Central memory CD4-positive, alpha-beta T cell (primary cell): ENCODE data around the gene KRT83.
"Not testable (repeated sequence)": the region's sequence is repeated elsewhere in the genome, so short reads cannot be mapped to it uniquely, and the experiment has no call there.

Source experiments
- DNase-seq: peaks from one replicate; pipeline ENCODE4 v3.0.0; 2022

Gene KRT83

GRCh38 chr12:52331039-52331438 is 9.8 kb upstream of the KRT83 start:
- no peak for DNase-seq

GRCh38 chr12:52327830-52328500 is 6.8 kb upstream of the KRT83 start:
- no peak for DNase-seq

GRCh38 chr12:52327052-52327829 is 6.0 kb upstream of the KRT83 start:
- DNase-seq = peak; percentile 73

GRCh38 chr12:52324153-52324444 is 2.9 kb upstream of the KRT83 start:
- DNase-seq = no peak

GRCh38 chr12:52323416-52324152 is 2.4 kb upstream of the KRT83 start:
- no peak for DNase-seq

- DNase-seq = no peak
Measured at GRCh38 chr12:52323001-52323400, 1.8 kb upstream of the KRT83 start.

GRCh38 chr12:52322069-52322468 is 871 bp upstream of the KRT83 start:
- no peak for DNase-seq

- no peak for DNase-seq
Measured at GRCh38 chr12:52321418-52321817, 220 bp upstream of the KRT83 start.

GRCh38 chr12:52319097-52319496 is 2.1 kb downstream of the KRT83 start:
- no peak for DNase-seq

- no peak for DNase-seq
Measured at GRCh38 chr12:52318241-52318990, 2.8 kb downstream of the KRT83 start.

GRCh38 chr12:52317468-52318052 is 3.6 kb downstream of the KRT83 start:
- no peak for DNase-seq

GRCh38 chr12:52316701-52317100 is 4.5 kb downstream of the KRT83 start:
- DNase-seq = no peak

- no peak for DNase-seq
Measured at GRCh38 chr12:52316290-52316689, 4.9 kb downstream of the KRT83 start.

- not testable (repeated sequence) for DNase-seq
Measured at GRCh38 chr12:52315721-52316120, 5.5 kb downstream of the KRT83 start.

GRCh38 chr12:52314511-52314910 is 6.7 kb downstream of the KRT83 start:
- DNase-seq = no peak

- DNase-seq = no peak
Measured at GRCh38 chr12:52313926-52314325, 7.3 kb downstream of the KRT83 start.

- DNase-seq = no peak
Measured at GRCh38 chr12:52313461-52313860, 7.7 kb downstream of the KRT83 start.

GRCh38 chr12:52312086-52312485 is 9.1 kb downstream of the KRT83 start:
- no peak for DNase-seq

GRCh38 chr12:52311285-52311648 is 9.9 kb downstream of the KRT83 start:
- DNase-seq = no peak

GRCh38 chr12:52310622-52311284 is 10.4 kb downstream of the KRT83 start:
- DNase-seq = no peak

- no peak for DNase-seq
Measured at GRCh38 chr12:52308806-52309425, 12.3 kb downstream of the KRT83 start.
